Measurements from ENCODE around the gene CHMP4B.

CHMP4B gene

DNA sequence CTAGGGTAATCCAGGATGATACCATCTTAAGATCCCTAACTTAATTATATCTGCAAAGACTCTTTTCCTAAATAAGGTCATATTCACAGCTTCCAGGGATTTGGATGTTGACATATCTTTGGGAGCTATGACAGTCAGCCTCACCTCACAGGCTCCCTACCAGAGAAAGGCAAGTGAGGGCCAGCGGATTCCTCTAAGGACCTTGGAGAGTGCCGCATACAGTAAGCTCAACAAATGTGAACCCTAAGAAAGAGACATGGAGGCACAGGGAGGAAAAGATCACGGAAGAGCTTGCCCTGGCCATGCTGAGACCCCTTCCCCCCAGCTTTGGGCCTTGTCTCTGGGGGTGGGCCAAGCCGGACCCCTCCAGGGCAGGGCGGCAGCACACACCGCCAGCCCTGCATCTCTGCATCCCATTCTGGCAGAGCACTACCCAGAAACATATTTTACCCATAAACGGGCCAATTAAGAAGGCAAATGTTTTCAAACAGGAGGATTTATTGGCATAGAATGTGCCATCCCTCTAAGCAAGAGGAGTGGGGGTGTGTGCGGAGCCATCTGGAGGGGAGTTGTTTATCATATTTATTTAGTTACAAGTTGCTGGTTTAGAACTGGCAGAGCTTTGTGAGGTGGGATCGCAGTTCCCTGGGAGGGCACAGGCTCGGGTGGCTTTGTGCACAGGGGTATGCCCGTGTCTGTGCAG, 55.4 kb downstream of the CHMP4B start:
- no peak for DNase-seq (ENCODE audit: low read depth)
- TF ChIP-seq, protein P1, sequence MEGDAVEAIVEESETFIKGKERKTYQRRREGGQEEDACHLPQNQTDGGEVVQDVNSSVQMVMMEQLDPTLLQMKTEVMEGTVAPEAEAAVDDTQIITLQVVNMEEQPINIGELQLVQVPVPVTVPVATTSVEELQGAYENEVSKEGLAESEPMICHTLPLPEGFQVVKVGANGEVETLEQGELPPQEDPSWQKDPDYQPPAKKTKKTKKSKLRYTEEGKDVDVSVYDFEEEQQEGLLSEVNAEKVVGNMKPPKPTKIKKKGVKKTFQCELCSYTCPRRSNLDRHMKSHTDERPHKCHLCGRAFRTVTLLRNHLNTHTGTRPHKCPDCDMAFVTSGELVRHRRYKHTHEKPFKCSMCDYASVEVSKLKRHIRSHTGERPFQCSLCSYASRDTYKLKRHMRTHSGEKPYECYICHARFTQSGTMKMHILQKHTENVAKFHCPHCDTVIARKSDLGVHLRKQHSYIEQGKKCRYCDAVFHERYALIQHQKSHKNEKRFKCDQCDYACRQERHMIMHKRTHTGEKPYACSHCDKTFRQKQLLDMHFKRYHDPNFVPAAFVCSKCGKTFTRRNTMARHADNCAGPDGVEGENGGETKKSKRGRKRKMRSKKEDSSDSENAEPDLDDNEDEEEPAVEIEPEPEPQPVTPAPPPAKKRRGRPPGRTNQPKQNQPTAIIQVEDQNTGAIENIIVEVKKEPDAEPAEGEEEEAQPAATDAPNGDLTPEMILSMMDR (IDR thresholded peaks at IDR 0.05; ENCODE audit: low read depth, low read length): no peak
- no peak for TF ChIP-seq MYC (IDR thresholded peaks at IDR 0.05; ENCODE audit: low read depth, low read length)
- no peak for TF ChIP-seq POLR2A (IDR thresholded peaks at IDR 0.05; ENCODE audit: extremely low read depth, insufficient read length)
- TF ChIP-seq, protein P2, sequence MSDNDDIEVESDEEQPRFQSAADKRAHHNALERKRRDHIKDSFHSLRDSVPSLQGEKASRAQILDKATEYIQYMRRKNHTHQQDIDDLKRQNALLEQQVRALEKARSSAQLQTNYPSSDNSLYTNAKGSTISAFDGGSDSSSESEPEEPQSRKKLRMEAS (IDR thresholded peaks at IDR 0.05; ENCODE audit: low read depth, low read length): no peak
- no peak overlapping the region for H3K4me3 ChIP-seq (ENCODE audit: low read depth, low read length)

DNA sequence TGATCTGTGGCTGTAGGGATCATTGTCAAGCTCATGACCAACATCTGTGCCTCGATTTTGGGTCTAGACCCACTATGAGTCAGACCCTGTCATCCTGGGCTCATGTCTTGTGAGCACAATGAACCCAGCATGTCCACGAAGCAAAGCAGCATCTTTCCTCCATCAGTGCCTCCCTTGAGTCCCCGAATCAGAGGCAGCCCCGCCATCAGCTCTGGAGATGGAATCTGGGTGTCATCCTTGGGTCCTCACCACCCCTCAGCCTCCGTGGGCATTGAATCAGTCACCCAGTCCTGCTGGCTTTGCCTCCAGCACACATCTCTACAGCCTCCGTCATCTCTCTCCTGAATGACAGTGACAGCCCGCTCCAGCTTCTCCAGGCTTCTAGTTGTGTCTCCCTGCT, 56.9 kb downstream of the CHMP4B start:
- DNase-seq (ENCODE audit: low read depth): no peak
- H3K4me3 ChIP-seq (ENCODE audit: low read depth, low read length): no peak overlapping the region
- TF ChIP-seq, protein P1 (IDR thresholded peaks at IDR 0.05; ENCODE audit: low read depth, low read length): no peak
- TF ChIP-seq, protein P2 (IDR thresholded peaks at IDR 0.05; ENCODE audit: low read depth, low read length): no peak
- TF ChIP-seq MYC (IDR thresholded peaks at IDR 0.05; ENCODE audit: low read depth, low read length) (no peak), POLR2A (IDR thresholded peaks at IDR 0.05; ENCODE audit: extremely low read depth, insufficient read length) (no peak)

DNA sequence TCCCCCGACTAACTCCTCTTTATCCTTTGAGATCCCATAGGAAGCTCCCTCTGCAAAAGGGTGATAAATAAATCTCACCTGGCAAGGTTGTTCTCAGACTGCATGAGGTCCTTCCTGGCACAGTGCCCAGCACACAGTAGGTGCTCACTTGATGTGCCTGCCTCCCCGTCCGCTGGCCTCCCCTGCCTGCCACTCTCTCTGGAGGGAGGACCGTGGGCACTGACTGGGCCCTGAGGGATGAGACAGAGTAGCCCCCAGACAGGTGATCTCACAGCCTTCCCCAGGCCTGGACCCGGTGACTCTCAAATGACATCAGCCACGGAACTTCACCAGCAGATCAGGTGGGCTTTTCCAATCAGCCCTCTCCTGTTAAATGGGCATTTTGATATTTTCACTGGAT, 57.4 kb downstream of the CHMP4B start:
- DNase-seq (ENCODE audit: low read depth): no peak
- no peak for TF ChIP-seq MYC (IDR thresholded peaks at IDR 0.05; ENCODE audit: low read depth, low read length)
- no peak overlapping the region for H3K4me3 ChIP-seq (ENCODE audit: low read depth, low read length)

DNA sequence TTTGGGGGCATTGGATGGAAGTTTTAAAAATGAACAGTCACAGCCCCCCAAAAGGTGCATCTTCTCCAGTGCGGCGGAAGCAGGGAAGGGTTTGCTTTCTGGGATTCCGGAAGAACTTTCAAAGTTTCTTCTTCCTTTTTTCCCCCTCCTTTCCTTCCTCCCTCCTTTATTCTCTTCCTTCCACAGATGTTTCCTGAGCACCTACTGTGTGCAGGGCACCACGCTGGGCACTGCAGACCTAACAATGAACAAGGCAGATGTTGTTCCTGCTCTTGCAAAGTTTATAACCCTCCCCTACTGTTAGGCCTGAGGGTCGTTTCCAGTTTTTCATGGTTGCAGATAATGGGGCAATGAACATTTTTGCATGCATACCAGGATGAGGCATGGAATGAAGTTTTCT, 58.1 kb downstream of the CHMP4B start:
- no peak overlapping the region for H3K4me3 ChIP-seq (ENCODE audit: low read depth, low read length)
- no peak for TF ChIP-seq MYC (IDR thresholded peaks at IDR 0.05; ENCODE audit: low read depth, low read length)
- no peak for TF ChIP-seq POLR2A (IDR thresholded peaks at IDR 0.05; ENCODE audit: extremely low read depth, insufficient read length)
- TF ChIP-seq, protein P1 (IDR thresholded peaks at IDR 0.05; ENCODE audit: low read depth, low read length): no peak
- TF ChIP-seq, protein P2 (IDR thresholded peaks at IDR 0.05; ENCODE audit: low read depth, low read length): no peak
- DNase-seq (ENCODE audit: low read depth): no peak

DNA sequence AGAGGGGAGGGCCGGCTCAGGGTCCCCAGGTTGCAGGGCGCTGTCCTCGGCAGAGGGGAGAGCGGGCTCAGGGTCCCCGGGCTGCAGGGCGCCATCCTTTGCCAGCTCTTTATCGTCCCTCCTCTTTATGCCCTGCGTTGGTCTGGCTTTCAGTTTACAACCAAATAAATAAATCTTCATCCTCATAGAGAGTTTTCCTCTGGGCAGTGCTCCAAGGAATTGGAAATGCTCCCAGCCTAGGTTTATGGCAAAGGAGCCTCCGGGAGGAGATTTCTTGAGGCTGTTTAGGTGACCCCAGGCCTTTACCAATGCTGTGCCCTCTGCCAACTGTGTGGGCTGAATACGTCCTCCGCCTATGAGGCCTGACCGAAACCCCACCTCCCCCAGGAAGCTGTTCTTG, 60.2 kb downstream of the CHMP4B start:
- TF ChIP-seq, protein P2 (IDR thresholded peaks at IDR 0.05; ENCODE audit: low read depth, low read length): no peak
- TF ChIP-seq MYC (IDR thresholded peaks at IDR 0.05; ENCODE audit: low read depth, low read length) (no peak), POLR2A (IDR thresholded peaks at IDR 0.05; ENCODE audit: extremely low read depth, insufficient read length) (no peak)
- TF ChIP-seq, protein P1 (IDR thresholded peaks at IDR 0.05; ENCODE audit: low read depth, low read length): no peak
- no peak overlapping the region for H3K4me3 ChIP-seq (ENCODE audit: low read depth, low read length)
- DNase-seq (ENCODE audit: low read depth): no peak

DNA sequence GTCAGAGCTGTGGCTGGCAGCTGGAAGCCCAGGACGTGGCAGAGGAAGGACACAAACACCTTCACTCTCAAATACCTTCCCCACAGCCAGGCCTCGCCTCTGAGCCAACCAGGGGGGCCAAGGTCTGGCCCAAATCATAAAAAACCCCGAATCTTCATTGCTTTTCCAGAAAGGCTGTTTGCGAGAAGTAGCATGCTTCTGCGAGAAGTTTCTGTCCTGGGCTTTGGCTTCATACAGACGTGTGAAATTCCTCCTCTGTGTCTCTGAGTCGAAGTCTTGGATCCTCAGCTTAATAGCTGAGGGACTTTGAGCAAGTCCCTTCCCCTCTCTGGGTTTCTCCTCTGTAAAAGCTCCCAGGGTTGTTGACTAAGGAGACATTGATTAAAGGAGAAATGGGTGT, 63.0 kb downstream of the CHMP4B start:
- TF ChIP-seq POLR2A (IDR thresholded peaks at IDR 0.05; ENCODE audit: extremely low read depth, insufficient read length) (no peak), MYC (IDR thresholded peaks at IDR 0.05; ENCODE audit: low read depth, low read length) (no peak)
- TF ChIP-seq, protein P2 (IDR thresholded peaks at IDR 0.05; ENCODE audit: low read depth, low read length): no peak
- TF ChIP-seq, protein P1 (IDR thresholded peaks at IDR 0.05; ENCODE audit: low read depth, low read length): no peak
- H3K4me3 ChIP-seq (ENCODE audit: low read depth, low read length): no peak overlapping the region
- no peak for DNase-seq (ENCODE audit: low read depth)
